HepG2 (cell line): Measurements from ENCODE around the gene EBPL. TPM values are rescaled to one million over a fixed set of nuclear protein-coding genes. Genes with fewer than 3 reads are reported as not detected.

Experiments
- ARID3A ChIP-seq: IDR thresholded peaks from 2 replicates; pipeline ENCODE4 v1.6.1; 2012; ENCODE audit warnings: low read depth, low read length, improper control_type of control experiment
- CHD4 ChIP-seq: fragments of 200-600 bp; sonication (generic); IDR thresholded peaks from 2 replicates; pipeline ENCODE4 v1.7.0; 2017; ENCODE audit warnings: mild to moderate bottlenecking, low read length, borderline replicate concordance
- ELF3 ChIP-seq: IDR thresholded peaks from 2 replicates; pipeline ENCODE4 v1.6.1; 2016; ENCODE audit warnings: missing genetic modification reagents, missing compliant biosample characterization
- FIP1L1 ChIP-seq: fragments of 200-400 bp; formaldehyde crosslinking; IDR thresholded peaks from 2 replicates; pipeline ENCODE4 v1.6.1; 2018; ENCODE audit warnings: low read depth, mild to moderate bottlenecking, low read length, moderate library complexity, borderline replicate concordance; ENCODE audit not compliant: insufficient read depth
- FLYWCH1 ChIP-seq: sonication (generic); formaldehyde crosslinking; IDR thresholded peaks from 2 replicates; pipeline ENCODE4 v1.8.1; 2023; ENCODE audit warnings: mild to moderate bottlenecking, missing genetic modification reagents
- GATA4 ChIP-seq: sonication (generic); IDR thresholded peaks from 2 replicates; pipeline ENCODE4 v1.6.1; 2016; ENCODE audit warnings: antibody characterized with exemption, low read depth, borderline replicate concordance
- HMG20B ChIP-seq: conservative IDR thresholded peaks from 2 replicates; pipeline ENCODE4 v1.6.1; 2016; ENCODE audit warnings: missing genetic modification reagents, missing compliant biosample characterization
- HNF4A ChIP-seq: sonication (generic); formaldehyde crosslinking; IDR thresholded peaks from 2 replicates; pipeline ENCODE4 v1.4.0; 2020; ENCODE audit warnings: missing genetic modification reagents
- KDM3A ChIP-seq: IDR thresholded peaks from 2 replicates; pipeline ENCODE4 v1.6.1; 2018; ENCODE audit warnings: low read depth, missing compliant biosample characterization
- PRDM10 ChIP-seq: sonication (generic); formaldehyde crosslinking; IDR thresholded peaks from 2 replicates; pipeline ENCODE4 v1.4.0; 2020; ENCODE audit warnings: low read depth, missing genetic modification reagents
- SCMH1 ChIP-seq: sonication (generic); formaldehyde crosslinking; IDR thresholded peaks from 2 replicates; pipeline ENCODE4 v1.9.0; 2021; ENCODE audit warnings: missing genetic modification reagents, mild to moderate bottlenecking, borderline replicate concordance
- YEATS2 ChIP-seq: sonication (generic); formaldehyde crosslinking; IDR thresholded peaks from 2 replicates; pipeline ENCODE4 v1.4.0; 2020; ENCODE audit warnings: missing genetic modification reagents, borderline replicate concordance
- ZNF274 ChIP-seq: sonication (generic); formaldehyde crosslinking; IDR thresholded peaks from 2 replicates; pipeline ENCODE4 v1.5.1; 2020; ENCODE audit warnings: mild to moderate bottlenecking, missing genetic modification reagents
- ZNF318 ChIP-seq: sonication (generic); formaldehyde crosslinking; IDR thresholded peaks from 2 replicates; pipeline ENCODE4 v1.4.0; 2020; ENCODE audit warnings: mild to moderate bottlenecking, missing genetic modification reagents
- ZNF333 ChIP-seq: sonication (generic); formaldehyde crosslinking; IDR thresholded peaks from 2 replicates; pipeline ENCODE4 v1.4.0; 2020; ENCODE audit warnings: mild to moderate bottlenecking, missing genetic modification reagents, borderline replicate concordance
- polyA plus RNA-seq, 8 experiments: library from polyadenylated mRNA; depleted of rRNA in 3 of 8; stranded (reverse) in 7 of 8; unstranded in 1 of 8; fragments of >200 nt; fragmentation: Illumina TruSeq in 4 of 8; extraction: Trizol in 4 of 8; gene quantifications; 2 replicates each; pipeline versions ENCODE4 v1.2.1 to v1.2.3, GENCODE V29; 2011 to 2016; ENCODE audit warnings: low read depth in 4 of 8, missing spikeins in 1 of 8, mixed read lengths in 1 of 8; ENCODE audit not compliant: insufficient read depth in 1 of 8
- total RNA-seq, 5 experiments: library from RNA; depleted of rRNA; stranded (reverse); fragments of >200 nt; fragmentation: Illumina TruSeq; extraction: Trizol; gene quantifications; 2 replicates each; pipeline ENCODE4 v1.2.3, GENCODE V29; 2016; ENCODE audit warnings: low read depth in 1 of 5

EBPL gene
- total and polyA plus RNA-seq, 2 of the 13 experiments (the other 11 are each of a cell fraction or from before 2014, with no cell fraction given): 96.5 to 152 TPM

GRCh38 chr13:49690995-49691784 lies at the start of gene EBPL (continued):
- TF ChIP-seq ZNF318: peak; percentile 81; the same call in 1 of the 2 replicates
- TF ChIP-seq HMG20B: 0 out of 2 replicates have a peak, but pooled peaks have one; percentile 28
- TF ChIP-seq FLYWCH1: 0 out of 2 replicates have a peak, but pooled peaks have one; percentile 84
- TF ChIP-seq HNF4A (CRISPR knock-in tag): peak; percentile 13; the same call in 1 of the 2 replicates
- TF ChIP-seq KDM3A (CRISPR knock-in tag): peak; percentile 61; the same call in 1 of the 2 replicates
- TF ChIP-seq PRDM10 (CRISPR knock-in tag): no peak
- TF ChIP-seq ARID3A: no peak
- no peak for TF ChIP-seq FIP1L1
- no peak for TF ChIP-seq SCMH1 (CRISPR knock-in tag)
- peak; percentile 37; the same call in 1 of the 2 replicates for TF ChIP-seq GATA4
- 0 out of 2 replicates have a peak, but pooled peaks have one; percentile 59 for TF ChIP-seq YEATS2 (CRISPR knock-in tag)
- TF ChIP-seq ZNF333: no peak
- peak; percentile 75; the same call in 1 of the 2 replicates for TF ChIP-seq ZNF274
- no peak for TF ChIP-seq CHD4
- TF ChIP-seq ELF3 (CRISPR knock-in tag): peak; percentile 67
